ENCODE data around the gene IMPACT. TPM values are rescaled to one million over a fixed set of nuclear protein-coding genes. Genes with fewer than 3 reads are reported as not detected.

IMPACT gene
- total RNA-seq, 1 experiment from 2014 or later = 36.2 TPM

- H3K27me3 ChIP-seq (ENCODE audit: control insufficient read depth, insufficient read depth, low read length) = no peaks in the 10 kb centered on the region
- H3K4me1 ChIP-seq (ENCODE audit: control insufficient read depth, insufficient read depth, low read length) = no peaks in the 10 kb centered on the region
- H3K27ac ChIP-seq (ENCODE audit: low read length) = no peak overlapping the region
- no peak for DNase-seq (ENCODE audit: low read depth, low spot score)
- no peak for ATAC-seq
- in situ Hi-C loops (cut with HindIII; ENCODE audit: low pct_unique_long_range_greater_than_20kb, low sequenced_read_pairs) (no loop called here), intact Hi-C loops (cut with micrococcal nuclease; ENCODE audit: unreplicated experiment) (no loop called here)
- no peak for TF ChIP-seq POLR2AphosphoS5 (IDR thresholded peaks at IDR 0.05; ENCODE audit: low read depth, low read length)
- no peak for TF ChIP-seq CTCF (IDR thresholded peaks at IDR 0.05)
- no peak for TF ChIP-seq SIN3A (IDR thresholded peaks at IDR 0.05; ENCODE audit: borderline replicate concordance, insufficient read depth, low read depth, low read length)
- no peak for TF ChIP-seq TCF7L2 (IDR thresholded peaks at IDR 0.05; ENCODE audit: low read depth, low read length)
- TF ChIP-seq REST (IDR thresholded peaks at IDR 0.05; ENCODE audit: insufficient read depth in 1 of 2, low read depth in 2 of 2, low read length in 1 of 2) = no peak
- no TSS peak for BruUV-seq (replicated peaks)
- POLR2A ChIA-PET = no interaction called here
- no peak overlapping the region for H3K4me3 ChIP-seq (ENCODE audit: low read depth in 2 of 2, low read length in 2 of 2)
- CTCF ChIA-PET = no interaction called here
- H3K36me3 ChIP-seq (ENCODE audit: control insufficient read depth, insufficient read depth, low read length) = no peaks in the 10 kb centered on the region
- H3K9me3 ChIP-seq (ENCODE audit: control insufficient read depth, insufficient read depth, low read depth, low read length) = no peaks in the 10 kb centered on the region
These were observed 73.7 kb downstream of the IMPACT start for GRCh38 chr18:24500217-24500616.

GRCh38 chr18:24500766-24501165 lies 74.3 kb downstream of the IMPACT start:
- Histone ChIP-seq H3K27me3 (ENCODE audit: control insufficient read depth, insufficient read depth, low read length) (no peaks in the 10 kb centered on the region), H3K9me3 (ENCODE audit: control insufficient read depth, insufficient read depth, low read depth, low read length) (no peaks in the 10 kb centered on the region), H3K36me3 (ENCODE audit: control insufficient read depth, insufficient read depth, low read length) (no peaks in the 10 kb centered on the region), H3K4me3 (ENCODE audit: low read depth in 2 of 2, low read length in 2 of 2) (no peak overlapping the region), H3K4me1 (ENCODE audit: control insufficient read depth, insufficient read depth, low read length) (no peaks in the 10 kb centered on the region), H3K27ac (ENCODE audit: low read length) (no peak overlapping the region)
- POLR2A ChIA-PET = no interaction called here
- BruUV-seq (replicated peaks) = no TSS peak
- TF ChIP-seq TCF7L2 (IDR thresholded peaks at IDR 0.05; ENCODE audit: low read depth, low read length) (no peak), CTCF (IDR thresholded peaks at IDR 0.05) (no peak), REST (IDR thresholded peaks at IDR 0.05; ENCODE audit: insufficient read depth in 1 of 2, low read depth in 2 of 2, low read length in 1 of 2) (no peak), POLR2AphosphoS5 (IDR thresholded peaks at IDR 0.05; ENCODE audit: low read depth, low read length) (no peak), SIN3A (IDR thresholded peaks at IDR 0.05; ENCODE audit: borderline replicate concordance, insufficient read depth, low read depth, low read length) (no peak)
- ATAC-seq (no peak), DNase-seq (ENCODE audit: low read depth, low spot score) (no peak)
- in situ Hi-C loops (cut with HindIII; ENCODE audit: low pct_unique_long_range_greater_than_20kb, low sequenced_read_pairs) (no loop called here), intact Hi-C loops (cut with micrococcal nuclease; ENCODE audit: unreplicated experiment) (no loop called here)
- CTCF ChIA-PET = no interaction called here

Data from Panc1 (cell line).